PC-9 (cell line): Measurements from ENCODE around the gene CACYBP. TPM values are rescaled to one million over a fixed set of nuclear protein-coding genes. Genes with fewer than 3 reads are reported as not detected.

Source experiments
- BruUV-seq: library from RNA; stranded (reverse); fragments of 400-500 nt; replicated peaks from 2 replicates; lab custom pipeline; 2021; lab: Mats Ljungman, UMichigan
- CTCF ChIA-PET: fragments of 300-600 bp; sonication (Branson Sonifier 250); formaldehyde crosslinking; loops from one replicate; lab custom pipeline; 2022; ENCODE audit warnings: antibody characterized with exemption; lab: Charles Lee
- POLR2A ChIA-PET: fragments of 300-600 bp; sonication (Branson Sonifier 250); formaldehyde crosslinking; loops from one replicate; lab custom pipeline; 2022; ENCODE audit warnings: antibody characterized with exemption; ENCODE audit not compliant: unreplicated experiment; lab: Charles Lee
- DNase-seq, 2 experiments: peaks; one replicate each; pipeline versions ENCODE4 v3.0.0 to v3.0.0-alpha.2; 2015 to 2022; ENCODE audit warnings: mixed read lengths in 1 of 2
- H2AFZ ChIP-seq: fragments of 200-600 bp; sonication (generic); 2 replicates; pipeline ENCODE4 v1.8.1; 2017; ENCODE audit warnings: antibody characterized with exemption
- H3F3A ChIP-seq: fragments of 200-600 bp; sonication (generic); 2 replicates; pipeline ENCODE4 v1.8.1; 2017; ENCODE audit warnings: antibody characterized with exemption, mild to moderate bottlenecking, low read depth; ENCODE audit not compliant: insufficient read depth
- H3K27ac ChIP-seq: fragments of 200-600 bp; sonication (generic); 2 replicates; pipeline ENCODE4 v1.6.1; 2016; ENCODE audit warnings: mixed run types
- H3K27me3 ChIP-seq: fragments of 200-600 bp; sonication (generic); 2 replicates; pipeline ENCODE4 v1.6.1; 2016; ENCODE audit warnings: low read depth, mixed run types; ENCODE audit not compliant: insufficient read depth
- H3K36me3 ChIP-seq: fragments of 200-600 bp; sonication (generic); 2 replicates; pipeline ENCODE4 v1.6.1; 2016; ENCODE audit warnings: low read depth, mixed run types
- H3K4me1 ChIP-seq: fragments of 200-600 bp; sonication (generic); replicated peaks from 2 replicates; pipeline ENCODE4 v1.6.1; 2016; ENCODE audit warnings: mixed run types; ENCODE audit not compliant: insufficient read depth
- H3K4me2 ChIP-seq: fragments of 200-600 bp; sonication (generic); 2 replicates; pipeline ENCODE4 v1.6.1; 2017; ENCODE audit warnings: mixed run types
- H3K4me3 ChIP-seq: fragments of 200-600 bp; sonication (generic); 2 replicates; pipeline ENCODE4 v1.6.1; 2016; ENCODE audit warnings: mixed run types
- H3K79me2 ChIP-seq: fragments of 200-600 bp; sonication (generic); 2 replicates; pipeline ENCODE4 v1.6.1; 2017; ENCODE audit warnings: low read depth, mixed run types
- H3K9me2 ChIP-seq: fragments of 200-600 bp; sonication (generic); 2 replicates; pipeline ENCODE4 v1.8.1; 2017; ENCODE audit warnings: mild to moderate bottlenecking; ENCODE audit not compliant: insufficient read depth
- H3K9me3 ChIP-seq: fragments of 200-600 bp; sonication (generic); 2 replicates; pipeline ENCODE4 v1.8.1; 2016; ENCODE audit warnings: low read depth; ENCODE audit not compliant: insufficient read depth
- H4K20me1 ChIP-seq: fragments of 200-600 bp; sonication (generic); 2 replicates; pipeline ENCODE4 v1.8.1; 2017; ENCODE audit not compliant: insufficient read depth
- CTCF ChIP-seq: fragments of 200-600 bp; sonication (generic); conservative IDR thresholded peaks from 2 replicates; pipeline ENCODE4 v1.6.1; 2017; ENCODE audit warnings: mixed run types, antibody characterized with exemption, mild to moderate bottlenecking, moderate library complexity
- EZH2 ChIP-seq: fragments of 200-600 bp; sonication (generic); IDR thresholded peaks from 2 replicates; pipeline ENCODE4 v1.8.0; 2017; ENCODE audit warnings: antibody characterized with exemption, low read depth
- intact Hi-C: fragments of 100-400 bp; cut with micrococcal nuclease; formaldehyde crosslinking; loops from one replicate; pipeline ENCODE4 v1.10.0; 2022; ENCODE audit not compliant: unreplicated experiment
- total RNA-seq: library from RNA; stranded (reverse); gene quantifications from 2 replicates; pipeline ENCODE4 v1.2.3, GENCODE V29; 2021

The CACYBP gene
- total RNA-seq, 1 experiment from 2014 or later, result 156 TPM

GRCh38 chr1:175054736-175055135 lies 55.0 kb downstream of the CACYBP start:
- Histone ChIP-seq H3K27ac (no peak overlapping the region), H3F3A (no peaks in the 10 kb centered on the region), H3K4me3 (no peak overlapping the region), H3K4me2 (no peak overlapping the region), H3K9me2 (no peaks in the 10 kb centered on the region; the same call in 1 of the 2 replicates), H3K36me3 (no peaks in the 10 kb centered on the region), H3K9me3 (no peaks in the 10 kb centered on the region), H3K4me1 (no peaks in the 10 kb centered on the region), H4K20me1 (no peaks in the 10 kb centered on the region), H2AFZ (no peak overlapping the region), H3K27me3 (peaks cover 5% of the 10 kb centered on the region; the same call in 1 of the 2 replicates), H3K79me2 (no peaks in the 10 kb centered on the region)
- no peak for DNase-seq
- BruUV-seq, result no TSS peak
- POLR2A ChIA-PET, result no interaction called here
- no peak for TF ChIP-seq EZH2
- TF ChIP-seq CTCF, result no peak
- intact Hi-C loops, result no loop called here
- CTCF ChIA-PET, result no interaction called here

Other genes starting within 250 kb of the CACYBP start
- gene MRPS14, start 23.5 kb downstream of the CACYBP start, total RNA-seq, result 24.1 and 28.8 TPM in 2 replicates
- not detected in 2 replicates for gene TNN, start 67.9 kb downstream of the CACYBP start, total RNA-seq
- gene KIAA0040, start 192.8 kb downstream of the CACYBP start, total RNA-seq, result 8.8 and 9.5 TPM in 2 replicates